HUES6 (cell line): ENCODE data around the gene RIMBP3C.
"Not testable (repeated sequence)": the region's sequence is repeated elsewhere in the genome, so short reads cannot be mapped to it uniquely, and the experiment has no call there.

Source experiments
- H3K27ac ChIP-seq: 2 replicates; pipeline ENCODE4 v1.7.0; 2013; ENCODE audit warnings: low read depth, mild to moderate bottlenecking, low read length, inconsistent platforms
- H3K27me3 ChIP-seq: 2 replicates; pipeline ENCODE4 v1.6.1; 2013; ENCODE audit warnings: low read length; ENCODE audit not compliant: control insufficient read depth, insufficient read depth
- H3K36me3 ChIP-seq: 2 replicates; pipeline ENCODE4 v1.6.1; 2013; ENCODE audit warnings: low read length; ENCODE audit not compliant: control insufficient read depth, insufficient read depth
- H3K4me1 ChIP-seq: 2 replicates; pipeline ENCODE4 v1.6.1; 2013; ENCODE audit warnings: low read length; ENCODE audit not compliant: control insufficient read depth, insufficient read depth
- H3K4me3 ChIP-seq: 2 replicates; pipeline ENCODE4 v1.5.1; 2013; ENCODE audit warnings: low read depth, low read length
- H3K9ac ChIP-seq: one replicate; pipeline ENCODE4 v1.6.1; 2013; ENCODE audit warnings: mild to moderate bottlenecking, low read length
- H3K9me3 ChIP-seq: 2 replicates; pipeline ENCODE4 v1.6.1; 2013; ENCODE audit warnings: low read depth, low read length; ENCODE audit not compliant: control insufficient read depth, insufficient read depth

Gene RIMBP3C

DNA sequence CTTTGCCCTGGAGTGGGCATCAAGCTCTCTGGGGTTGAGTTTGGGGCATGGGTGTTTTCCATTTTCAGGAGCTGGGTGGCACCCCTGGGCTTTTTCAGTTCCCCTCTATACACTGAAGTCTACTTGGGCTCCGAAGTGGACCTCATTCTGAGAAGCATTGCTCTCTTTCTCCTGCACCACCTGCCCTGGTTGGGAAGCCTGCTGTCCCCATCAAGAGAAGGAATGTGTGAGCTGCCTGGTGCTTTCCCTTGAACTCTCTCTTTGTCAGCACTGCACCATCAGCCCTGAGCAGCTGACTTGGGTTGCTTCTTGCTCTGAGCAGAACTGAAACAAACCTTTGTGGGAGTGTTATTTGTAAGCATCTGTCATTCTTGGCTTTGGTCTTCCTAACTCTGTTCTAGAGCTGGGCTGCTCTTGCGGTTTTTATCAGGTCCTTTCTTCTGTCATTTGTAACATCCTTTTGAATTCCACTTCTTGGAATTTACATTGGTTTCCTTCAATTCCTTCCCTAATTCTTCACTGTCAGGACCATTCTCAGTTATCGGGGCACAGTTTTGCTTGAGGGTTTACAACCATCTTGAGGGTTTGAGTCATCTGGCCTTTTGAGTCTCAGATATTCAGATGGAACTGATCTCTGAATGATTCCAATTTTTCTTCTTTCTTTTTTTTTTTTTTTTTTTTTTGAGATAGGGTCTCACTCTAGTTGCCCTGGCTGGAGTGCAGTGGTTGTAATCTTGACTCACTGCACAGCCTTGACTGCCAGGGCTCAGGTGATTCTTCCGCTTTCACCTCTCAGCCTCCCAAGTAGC is 36.7 kb upstream of the RIMBP3C start:
- Histone ChIP-seq H3K27ac (no peak overlapping the region), H3K36me3 (peaks cover 22% of the 10 kb centered on the region), H3K4me3 (no peak overlapping the region), H3K4me1 (peaks cover 8% of the 10 kb centered on the region; the same call in 1 of the 2 replicates), H3K27me3 (no peaks in the 10 kb centered on the region), H3K9me3 (no peaks in the 10 kb centered on the region), H3K9ac (no peak overlapping the region)

DNA sequence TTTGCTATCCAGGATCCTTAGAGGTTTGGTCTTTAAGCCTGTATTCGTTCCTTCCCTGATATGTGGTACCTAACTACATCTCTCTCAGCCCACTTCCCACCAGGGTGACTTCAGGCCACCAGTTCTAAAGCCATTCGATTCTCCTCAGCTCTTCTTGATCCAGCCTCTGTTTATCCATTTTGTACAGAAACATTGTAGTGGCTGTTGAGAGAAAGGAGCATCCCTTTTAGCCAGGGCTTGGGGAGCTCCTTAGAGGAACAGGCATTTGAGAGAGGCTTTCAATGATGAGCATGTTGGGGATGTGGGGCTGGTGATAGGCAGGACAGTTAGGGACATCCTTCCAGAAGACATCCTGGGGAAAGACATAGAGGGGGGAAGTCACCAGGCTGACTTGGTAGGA is 34.1 kb upstream of the RIMBP3C start:
- no peak overlapping the region for H3K9ac ChIP-seq
- H3K4me3 ChIP-seq = no peak overlapping the region
- peaks cover 9% of the 10 kb centered on the region; the same call in 1 of the 2 replicates for H3K36me3 ChIP-seq
- no peaks in the 10 kb centered on the region for H3K9me3 ChIP-seq
- no peaks in the 10 kb centered on the region for H3K27me3 ChIP-seq
- H3K4me1 ChIP-seq = peaks cover 5% of the 10 kb centered on the region; the same call in 1 of the 2 replicates
- no peak overlapping the region for H3K27ac ChIP-seq

GRCh38 chr22:21582801-21583740 is 31.8 kb upstream of the RIMBP3C start:
- Histone ChIP-seq H3K36me3 (peaks cover 11% of the 10 kb centered on the region; the same call in 1 of the 2 replicates), H3K27me3 (no peaks in the 10 kb centered on the region), H3K9ac (no peak overlapping the region), H3K9me3 (no peaks in the 10 kb centered on the region), H3K4me1 (peaks cover 5% of the 10 kb centered on the region; the same call in 1 of the 2 replicates), H3K4me3 (no peak overlapping the region), H3K27ac (no peak overlapping the region)

DNA sequence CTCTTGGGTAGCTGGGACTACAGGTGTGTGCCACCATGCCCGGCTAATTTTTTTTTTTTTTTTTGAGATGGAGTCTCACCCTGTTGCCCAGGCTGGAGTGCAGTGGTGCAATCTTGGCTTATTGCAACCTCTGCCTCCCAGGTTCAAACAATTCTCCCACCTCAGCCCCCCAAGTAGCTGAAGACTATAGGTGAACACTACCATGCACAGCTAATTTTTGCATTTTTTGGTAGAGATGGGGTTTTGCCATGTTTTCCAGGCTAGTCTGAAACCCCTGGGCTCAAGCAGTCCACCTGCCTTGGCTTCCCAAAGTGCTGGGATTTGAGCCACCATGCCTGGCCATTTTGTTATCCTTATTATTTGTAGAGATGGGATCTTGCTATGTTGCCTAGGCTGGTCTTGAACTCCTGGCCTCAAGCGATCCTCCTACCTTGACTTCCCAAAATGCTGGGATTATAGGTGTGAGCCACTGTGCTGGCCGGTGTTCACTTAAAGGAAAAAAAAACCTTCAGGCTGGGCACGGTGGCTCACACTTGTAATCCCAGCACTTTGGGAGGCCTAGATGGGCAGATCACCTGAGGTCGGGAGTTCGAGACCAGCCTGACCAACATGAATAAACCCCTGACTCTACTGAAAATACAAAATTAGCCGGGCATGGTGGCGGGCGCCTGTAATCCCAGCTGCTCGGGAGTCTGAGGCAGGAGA is 29.9 kb upstream of the RIMBP3C start:
- H3K9me3 ChIP-seq, H3K4me1 ChIP-seq: not testable (repeated sequence)
- peaks cover 15% of the 10 kb centered on the region for H3K36me3 ChIP-seq

GRCh38 chr22:21580623-21581007 is 29.4 kb upstream of the RIMBP3C start:
- not testable (repeated sequence) for H3K27me3 ChIP-seq, H3K4me3 ChIP-seq, H3K9ac ChIP-seq, H3K27ac ChIP-seq, H3K4me1 ChIP-seq, H3K9me3 ChIP-seq
- peaks cover 12% of the 10 kb centered on the region for H3K36me3 ChIP-seq

More for the DNA sequence above, 29.9 kb upstream of the RIMBP3C start:
- H3K4me3 ChIP-seq, H3K27me3 ChIP-seq, H3K27ac ChIP-seq, H3K9ac ChIP-seq: not testable (repeated sequence)

GRCh38 chr22:21579474-21579851 is 28.2 kb upstream of the RIMBP3C start:
- H3K9ac ChIP-seq = no peak overlapping the region
- H3K27me3 ChIP-seq = no peaks in the 10 kb centered on the region
- no peak overlapping the region for H3K4me3 ChIP-seq
- H3K4me1 ChIP-seq = no peaks in the 10 kb centered on the region
- H3K9me3 ChIP-seq = no peaks in the 10 kb centered on the region
- H3K27ac ChIP-seq = no peak overlapping the region
- H3K36me3 ChIP-seq = peaks cover 10% of the 10 kb centered on the region

DNA sequence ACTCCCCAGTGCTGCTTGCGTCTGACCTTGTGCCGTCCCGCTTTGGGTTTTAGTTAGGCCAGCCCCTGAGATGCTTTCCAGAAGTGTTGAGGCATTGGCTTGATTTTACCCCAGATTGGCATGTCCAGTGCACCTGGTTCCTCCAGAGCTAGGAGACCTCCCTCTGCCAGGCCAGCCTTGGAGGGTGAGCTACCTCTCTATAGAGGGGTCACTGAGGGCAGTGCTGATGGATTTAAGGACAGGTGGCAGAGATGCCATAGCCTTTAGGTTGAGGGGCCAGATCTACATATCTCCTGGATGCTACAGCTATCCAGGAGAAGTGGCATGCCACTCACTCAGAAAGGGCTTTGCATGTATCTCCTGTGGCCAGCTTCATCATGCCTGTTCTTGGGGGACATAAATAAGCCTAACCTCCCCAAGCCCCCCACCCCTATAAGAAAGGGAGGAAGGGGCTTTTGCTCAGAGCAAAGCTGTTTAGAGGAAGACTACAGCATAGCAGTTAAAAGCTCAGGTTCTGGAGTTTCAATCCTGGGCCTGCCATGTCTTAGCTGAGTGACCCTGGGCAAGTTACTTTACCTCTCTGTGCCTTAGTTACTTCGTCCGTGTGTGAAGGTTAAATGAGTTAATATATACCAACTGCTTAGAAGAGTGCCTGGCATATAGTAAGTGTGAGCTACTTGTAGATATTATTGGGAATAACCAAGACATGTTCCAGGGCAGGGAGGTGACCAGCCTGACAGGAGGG is 22.7 kb upstream of the RIMBP3C start:
- Histone ChIP-seq H3K27me3 (no peaks in the 10 kb centered on the region), H3K9ac (no peak overlapping the region), H3K9me3 (no peaks in the 10 kb centered on the region), H3K27ac (no peak overlapping the region), H3K36me3 (peaks cover 22% of the 10 kb centered on the region), H3K4me1 (peaks cover 36% of the 10 kb centered on the region), H3K4me3 (no peak overlapping the region)

DNA sequence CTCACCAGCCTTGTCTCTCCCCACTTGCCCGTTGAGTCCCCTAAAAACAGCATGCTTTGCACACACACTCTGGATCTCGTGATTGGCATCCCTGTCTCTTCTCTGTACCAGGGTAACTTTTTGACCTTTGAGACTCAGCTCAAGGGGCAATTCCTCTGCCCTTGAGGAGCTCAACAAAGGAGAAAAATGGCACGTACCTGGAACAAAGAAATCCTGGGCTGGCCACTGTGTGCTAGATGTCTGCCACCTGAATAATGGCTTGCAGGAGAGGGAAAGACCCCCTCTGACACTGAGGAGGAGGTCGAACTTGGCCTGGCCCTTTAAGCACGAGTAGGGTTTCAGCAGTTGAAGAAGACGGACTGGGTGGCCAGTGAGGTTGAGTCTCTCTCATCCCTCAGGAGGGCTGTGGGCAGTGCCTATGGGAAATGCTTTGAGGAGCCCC is 22.1 kb upstream of the RIMBP3C start:
- Histone ChIP-seq H3K27me3 (no peaks in the 10 kb centered on the region), H3K36me3 (peaks cover 20% of the 10 kb centered on the region), H3K4me1 (peaks cover 36% of the 10 kb centered on the region), H3K9ac (no peak overlapping the region), H3K4me3 (no peak overlapping the region), H3K27ac (no peak overlapping the region), H3K9me3 (no peaks in the 10 kb centered on the region)

- Histone ChIP-seq H3K27me3 (no peaks in the 10 kb centered on the region), H3K9me3 (no peaks in the 10 kb centered on the region), H3K27ac (no peak overlapping the region), H3K36me3 (peaks cover 16% of the 10 kb centered on the region; the same call in 1 of the 2 replicates), H3K9ac (no peak overlapping the region), H3K4me1 (peaks cover 36% of the 10 kb centered on the region), H3K4me3 (no peak overlapping the region)
These were observed 20.4 kb upstream of the RIMBP3C start for GRCh38 chr22:21571679-21572078.

GRCh38 chr22:21570398-21570797 is 19.1 kb upstream of the RIMBP3C start:
- Histone ChIP-seq H3K4me3 (0 out of 2 replicates have a peak overlapping the region, but pooled peaks have one; percentile 14), H3K27ac (no peak overlapping the region), H3K9me3 (no peaks in the 10 kb centered on the region), H3K27me3 (no peaks in the 10 kb centered on the region), H3K4me1 (peaks cover 36% of the 10 kb centered on the region), H3K9ac (no peak overlapping the region), H3K36me3 (peaks cover 16% of the 10 kb centered on the region; the same call in 1 of the 2 replicates)
